Measurements from ENCODE around the gene MICOS13.

The MICOS13 gene

GRCh38 chr19:5684694-5685430 is 4.5 kb upstream of the MICOS13 start:
- H3K27ac ChIP-seq (ENCODE audit: low read depth, low read length) = no peak overlapping the region
- no CpG with 5 or more reads among the region's 22 CpGs for WGBS (ENCODE audit: extremely low coverage, insufficient coverage, low lambda C conversion rate)
- no peak overlapping the region for H4K5ac ChIP-seq (ENCODE audit: low read length)
- H3K27me3 ChIP-seq (ENCODE audit: insufficient read depth, low read length, poor library complexity) = no peaks in the 10 kb centered on the region
- no peaks in the 10 kb centered on the region for H3K79me1 ChIP-seq (ENCODE audit: low read length)
- H2AK5ac ChIP-seq (ENCODE audit: low read length) = no peak overlapping the region
- H4K8ac ChIP-seq (ENCODE audit: low read depth, low read length) = no peak overlapping the region
- no peak overlapping the region for H3K4ac ChIP-seq (ENCODE audit: low read depth, low read length)
- DNase-seq = no peak
- no peak overlapping the region for H2BK15ac ChIP-seq (replicated peaks; ENCODE audit: low read depth)
- H3K9ac ChIP-seq (ENCODE audit: low read length) = no peak overlapping the region
- no peak overlapping the region for H2BK120ac ChIP-seq (ENCODE audit: low read depth, low read length)
- H3K23ac ChIP-seq (ENCODE audit: low read length) = no peak overlapping the region
- no peak overlapping the region for H3K4me3 ChIP-seq (ENCODE audit: low read length)
- H3K79me2 ChIP-seq (ENCODE audit: control insufficient read depth, insufficient read depth, low read length) = no peaks in the 10 kb centered on the region
- H3K4me2 ChIP-seq (ENCODE audit: low read length) = no peak overlapping the region
- no peak overlapping the region for H3K18ac ChIP-seq (ENCODE audit: low read length)
- H3K36me3 ChIP-seq (ENCODE audit: control insufficient read depth, insufficient read depth, low read length) = no peaks in the 10 kb centered on the region
- no peak overlapping the region for H2BK5ac ChIP-seq (ENCODE audit: low read length)
- H3K56ac ChIP-seq (ENCODE audit: low read length) = no peak overlapping the region
- H3K4me1 ChIP-seq (ENCODE audit: control insufficient read depth, low read depth, low read length) = no peaks in the 10 kb centered on the region

GRCh38 chr19:5683177-5683886 is 3.0 kb upstream of the MICOS13 start:
- Histone ChIP-seq H3K9ac (ENCODE audit: low read length) (no peak overlapping the region), H2BK120ac (ENCODE audit: low read depth, low read length) (no peak overlapping the region), H4K5ac (ENCODE audit: low read length) (no peak overlapping the region), H3K36me3 (ENCODE audit: control insufficient read depth, insufficient read depth, low read length) (no peaks in the 10 kb centered on the region), H3K4me3 (ENCODE audit: low read length) (no peak overlapping the region), H3K4me1 (ENCODE audit: control insufficient read depth, low read depth, low read length) (no peaks in the 10 kb centered on the region), H3K18ac (ENCODE audit: low read length) (no peak overlapping the region), H4K8ac (ENCODE audit: low read depth, low read length) (no peak overlapping the region), H3K27me3 (ENCODE audit: insufficient read depth, low read length, poor library complexity) (no peaks in the 10 kb centered on the region), H2AK5ac (ENCODE audit: low read length) (no peak overlapping the region), H3K4ac (ENCODE audit: low read depth, low read length) (no peak overlapping the region), H3K27ac (ENCODE audit: low read depth, low read length) (no peak overlapping the region), H3K56ac (ENCODE audit: low read length) (no peak overlapping the region), H3K79me2 (ENCODE audit: control insufficient read depth, insufficient read depth, low read length) (no peaks in the 10 kb centered on the region), H2BK5ac (ENCODE audit: low read length) (no peak overlapping the region), H3K79me1 (ENCODE audit: low read length) (no peaks in the 10 kb centered on the region), H3K23ac (ENCODE audit: low read length) (no peak overlapping the region), H3K4me2 (ENCODE audit: low read length) (no peak overlapping the region), H2BK15ac (replicated peaks; ENCODE audit: low read depth) (no peak overlapping the region)
- whole genome bisulfite sequencing (ENCODE audit: extremely low coverage, insufficient coverage, low lambda C conversion rate) = no CpG with 5 or more reads among the region's 10 CpGs
- DNase-seq = no peak

- Histone ChIP-seq H2BK120ac (ENCODE audit: low read depth, low read length) (no peak overlapping the region), H3K18ac (ENCODE audit: low read length) (no peak overlapping the region), H3K27me3 (ENCODE audit: insufficient read depth, low read length, poor library complexity) (no peaks in the 10 kb centered on the region), H3K4me3 (ENCODE audit: low read length) (no peak overlapping the region), H3K79me2 (ENCODE audit: control insufficient read depth, insufficient read depth, low read length) (no peaks in the 10 kb centered on the region), H3K79me1 (ENCODE audit: low read length) (no peaks in the 10 kb centered on the region), H2BK15ac (replicated peaks; ENCODE audit: low read depth) (no peak overlapping the region), H4K8ac (ENCODE audit: low read depth, low read length) (no peak overlapping the region), H4K5ac (ENCODE audit: low read length) (no peak overlapping the region), H3K27ac (ENCODE audit: low read depth, low read length) (no peak overlapping the region), H2BK5ac (ENCODE audit: low read length) (no peak overlapping the region), H2AK5ac (ENCODE audit: low read length) (no peak overlapping the region), H3K9ac (ENCODE audit: low read length) (no peak overlapping the region), H3K23ac (ENCODE audit: low read length) (no peak overlapping the region), H3K4me1 (ENCODE audit: control insufficient read depth, low read depth, low read length) (no peaks in the 10 kb centered on the region), H3K4ac (ENCODE audit: low read depth, low read length) (no peak overlapping the region), H3K56ac (ENCODE audit: low read length) (no peak overlapping the region), H3K36me3 (ENCODE audit: control insufficient read depth, insufficient read depth, low read length) (no peaks in the 10 kb centered on the region), H3K4me2 (ENCODE audit: low read length) (no peak overlapping the region)
- DNase-seq = no peak
- WGBS (ENCODE audit: extremely low coverage, insufficient coverage, low lambda C conversion rate) = no CpG with 5 or more reads among the region's 3 CpGs
Observed at GRCh38 chr19:5682107-5682482, 1.8 kb upstream of the MICOS13 start.

GRCh38 chr19:5681391-5682106 is 1.2 kb upstream of the MICOS13 start:
- no peak for DNase-seq
- Histone ChIP-seq H3K36me3 (ENCODE audit: control insufficient read depth, insufficient read depth, low read length) (no peaks in the 10 kb centered on the region), H3K27ac (ENCODE audit: low read depth, low read length) (no peak overlapping the region), H3K4me3 (ENCODE audit: low read length) (peak overlapping the region; percentile 20), H3K9ac (ENCODE audit: low read length) (peak overlapping the region; percentile 58), H2BK5ac (ENCODE audit: low read length) (no peak overlapping the region), H3K4me2 (ENCODE audit: low read length) (peak overlapping the region; percentile 67), H2BK120ac (ENCODE audit: low read depth, low read length) (no peak overlapping the region), H2BK15ac (replicated peaks; ENCODE audit: low read depth) (no peak overlapping the region), H3K79me2 (ENCODE audit: control insufficient read depth, insufficient read depth, low read length) (no peaks in the 10 kb centered on the region), H3K18ac (ENCODE audit: low read length) (no peak overlapping the region), H4K8ac (ENCODE audit: low read depth, low read length) (no peak overlapping the region), H3K27me3 (ENCODE audit: insufficient read depth, low read length, poor library complexity) (no peaks in the 10 kb centered on the region), H3K56ac (ENCODE audit: low read length) (peak overlapping the region; percentile 70), H3K23ac (ENCODE audit: low read length) (no peak overlapping the region), H2AK5ac (ENCODE audit: low read length) (no peak overlapping the region), H3K4me1 (ENCODE audit: control insufficient read depth, low read depth, low read length) (no peaks in the 10 kb centered on the region), H3K4ac (ENCODE audit: low read depth, low read length) (no peak overlapping the region), H3K79me1 (ENCODE audit: low read length) (no peaks in the 10 kb centered on the region), H4K5ac (ENCODE audit: low read length) (no peak overlapping the region)
- WGBS (ENCODE audit: extremely low coverage, insufficient coverage, low lambda C conversion rate) = 100% methylated on average over 1 of the region's 17 CpGs

- H2BK15ac ChIP-seq (replicated peaks; ENCODE audit: low read depth) = no peak overlapping the region
- no peak for DNase-seq
Observed at GRCh38 chr19:5680084-5680436, 256 bp downstream of the MICOS13 start.

More at GRCh38 chr19:5680084-5680436, 256 bp downstream of the MICOS13 start:
- Histone ChIP-seq H3K9ac (ENCODE audit: low read length) (peak overlapping the region; percentile 78), H3K4me3 (ENCODE audit: low read length) (peak overlapping the region; percentile 68), H3K27ac (ENCODE audit: low read depth, low read length) (no peak overlapping the region), H2AK5ac (ENCODE audit: low read length) (peak overlapping the region; percentile 27), H3K56ac (ENCODE audit: low read length) (peak overlapping the region; percentile 88), H4K5ac (ENCODE audit: low read length) (no peak overlapping the region), H3K79me2 (ENCODE audit: control insufficient read depth, insufficient read depth, low read length) (no peaks in the 10 kb centered on the region), H3K79me1 (ENCODE audit: low read length) (no peaks in the 10 kb centered on the region), H3K18ac (ENCODE audit: low read length) (peak overlapping the region; percentile 16), H3K4ac (ENCODE audit: low read depth, low read length) (peak overlapping the region; percentile 31), H3K4me1 (ENCODE audit: control insufficient read depth, low read depth, low read length) (no peaks in the 10 kb centered on the region), H3K36me3 (ENCODE audit: control insufficient read depth, insufficient read depth, low read length) (no peaks in the 10 kb centered on the region), H4K8ac (ENCODE audit: low read depth, low read length) (no peak overlapping the region), H3K4me2 (ENCODE audit: low read length) (peak overlapping the region; percentile 45), H2BK120ac (ENCODE audit: low read depth, low read length) (no peak overlapping the region), H2BK5ac (ENCODE audit: low read length) (no peak overlapping the region), H3K27me3 (ENCODE audit: insufficient read depth, low read length, poor library complexity) (no peaks in the 10 kb centered on the region), H3K23ac (ENCODE audit: low read length) (no peak overlapping the region)
- WGBS (ENCODE audit: extremely low coverage, insufficient coverage, low lambda C conversion rate) = no CpG with 5 or more reads among the region's 23 CpGs
